Kidney glomerular epithelial cell (primary cell): ENCODE results near the gene ZPR1.
A peak's percentile ranks its signal among the peaks of the same experiment; 100 is the strongest.
"Not testable (repeated sequence)": the region's sequence is repeated elsewhere in the genome, so short reads cannot be mapped to it uniquely, and the experiment has no call there.

Experiments
- DNase-seq: peaks from one replicate; lab custom pipeline; 2025; lab: John Stamatoyannopoulos, UW

The ZPR1 gene

GRCh38 chr11:116823031-116823843 is 35.4 kb upstream of the ZPR1 start, which contains the start of gene APOA4:
APOA4 (minus strand) TSS chr11:116823304; CDS start chr11:116823191, 113 bp downstream.
- DNase-seq, result no peak

GRCh38 chr11:116822575-116822974 is 34.8 kb upstream of the ZPR1 start:
- no peak for DNase-seq

GRCh38 chr11:116821050-116821918 is 33.5 kb upstream of the ZPR1 start:
- DNase-seq, result no peak

- DNase-seq, result no peak
Observed at GRCh38 chr11:116819049-116819448, 31.2 kb upstream of the ZPR1 start.

GRCh38 chr11:116814502-116814901 is 26.7 kb upstream of the ZPR1 start:
- no peak for DNase-seq

GRCh38 chr11:116813781-116814471 is 26.1 kb upstream of the ZPR1 start:
- no peak for DNase-seq

GRCh38 chr11:116813170-116813569 is 25.3 kb upstream of the ZPR1 start:
- no peak for DNase-seq

GRCh38 chr11:116812109-116812508 is 24.3 kb upstream of the ZPR1 start:
- DNase-seq, result no peak

- DNase-seq, result no peak
Observed at GRCh38 chr11:116811194-116811593, 23.4 kb upstream of the ZPR1 start.

GRCh38 chr11:116808262-116809175 is 20.7 kb upstream of the ZPR1 start:
- no peak for DNase-seq

- no peak for DNase-seq
Observed at GRCh38 chr11:116807601-116808261, 19.9 kb upstream of the ZPR1 start.

- no peak for DNase-seq
Observed at GRCh38 chr11:116804001-116804400, 16.2 kb upstream of the ZPR1 start.

- DNase-seq, result not testable (repeated sequence)
Observed at GRCh38 chr11:116801662-116802061, 13.8 kb upstream of the ZPR1 start.

GRCh38 chr11:116800610-116801009 is 12.8 kb upstream of the ZPR1 start:
- DNase-seq, result no peak

GRCh38 chr11:116798368-116798767 is 10.5 kb upstream of the ZPR1 start:
- DNase-seq, result no peak

- DNase-seq, result no peak
Observed at GRCh38 chr11:116797816-116798215, 10.0 kb upstream of the ZPR1 start.

- DNase-seq, result no peak
Observed at GRCh38 chr11:116796548-116796947, 8.7 kb upstream of the ZPR1 start.

GRCh38 chr11:116794851-116795250 is 7.0 kb upstream of the ZPR1 start:
- no peak for DNase-seq

- no peak for DNase-seq
Observed at GRCh38 chr11:116793772-116794097, 5.9 kb upstream of the ZPR1 start.

GRCh38 chr11:116792869-116793771 is 5.3 kb upstream of the ZPR1 start:
- peak; percentile 37 for DNase-seq
